HPDE6-E6E7 (cell line): Measurements from ENCODE around the gene SPOCK3.
"Not testable (repeated sequence)": the region's sequence is repeated elsewhere in the genome, so short reads cannot be mapped to it uniquely, and the experiment has no call there.

Experiments
- DNase-seq: peaks from one replicate; pipeline ENCODE4 v3.0.0; 2011; ENCODE audit warnings: missing footprints; ENCODE audit errors: extremely low spot score

SPOCK3 gene

DNA sequence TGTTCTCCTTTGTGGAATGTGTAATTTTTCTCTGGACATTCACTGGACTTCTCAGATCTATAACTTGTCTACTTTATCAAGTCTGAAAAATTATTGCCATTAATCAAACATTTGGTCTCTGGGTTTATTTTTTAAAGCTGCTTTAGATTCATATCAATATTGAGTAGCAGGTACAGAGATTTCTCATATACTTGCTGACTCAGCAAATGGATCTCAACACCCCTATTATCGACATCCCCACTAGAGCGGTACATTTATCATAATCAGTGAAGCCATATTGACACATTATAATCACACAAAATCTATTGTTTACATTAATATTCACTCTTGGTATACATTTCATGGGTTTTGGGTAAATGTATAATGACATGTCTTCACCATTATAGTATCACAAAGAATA, 268.7 kb downstream of the SPOCK3 start:
- DNase-seq = no peak

- no peak for DNase-seq
These were observed 276.8 kb downstream of the SPOCK3 start for GRCh38 chr4:166957451-166957850.

DNA sequence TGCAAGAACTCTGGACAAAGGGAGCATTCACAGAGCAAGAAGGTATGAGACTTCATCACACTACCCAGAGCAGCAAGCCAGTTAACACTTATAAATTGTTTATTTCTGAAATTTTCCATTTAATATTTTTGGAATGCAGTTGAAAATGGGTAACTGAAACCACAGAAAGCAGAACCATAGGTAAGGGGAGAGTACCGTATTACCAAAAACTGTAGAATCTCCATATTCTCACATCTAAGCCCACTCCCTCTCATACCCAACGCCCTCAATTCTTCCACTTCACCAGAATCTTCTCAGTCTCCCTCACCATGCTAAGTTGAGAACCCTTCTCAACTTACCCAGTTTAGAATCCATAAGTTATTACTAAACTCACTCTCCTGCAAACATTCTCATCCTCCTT, 277.8 kb downstream of the SPOCK3 start:
- DNase-seq = no peak

DNA sequence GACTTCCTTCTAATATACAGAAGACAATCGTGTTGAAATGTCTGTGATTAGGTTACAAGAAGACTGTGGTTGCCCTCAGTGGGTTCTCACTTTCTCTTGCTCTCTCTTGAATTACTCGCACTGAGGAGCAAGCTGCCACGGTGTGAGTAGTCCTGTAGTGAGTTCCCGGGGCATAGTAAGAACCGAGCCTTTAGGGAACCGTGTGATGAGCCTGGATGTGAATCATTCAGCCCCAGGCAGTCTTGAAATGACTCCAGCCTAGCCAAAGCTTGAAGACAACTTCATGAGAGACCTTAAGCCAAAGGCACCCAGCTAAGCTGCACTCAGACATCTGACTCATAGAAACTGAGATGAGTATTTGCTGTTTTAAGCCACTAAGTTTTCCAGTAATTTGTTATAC, 292.7 kb downstream of the SPOCK3 start:
- peak; percentile 16 for DNase-seq

DNA sequence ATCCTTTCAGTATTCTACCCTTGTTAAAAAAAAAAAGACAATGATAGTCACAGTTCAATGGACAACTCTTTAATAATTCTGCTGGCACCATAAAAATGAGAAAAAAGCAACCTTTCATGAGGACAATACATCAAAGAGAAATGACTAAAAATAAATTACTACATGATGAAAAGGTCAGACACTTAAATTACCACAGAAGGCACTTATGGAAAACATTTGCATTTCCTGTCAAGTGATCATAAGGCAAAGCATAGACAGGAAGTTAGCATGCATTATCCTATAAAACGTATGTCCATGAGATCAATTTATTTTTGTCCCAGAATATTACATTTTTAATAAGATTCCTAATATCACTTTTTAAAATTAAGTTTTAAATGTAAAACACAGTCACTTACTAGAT, 303.8 kb downstream of the SPOCK3 start:
- no peak for DNase-seq

DNA sequence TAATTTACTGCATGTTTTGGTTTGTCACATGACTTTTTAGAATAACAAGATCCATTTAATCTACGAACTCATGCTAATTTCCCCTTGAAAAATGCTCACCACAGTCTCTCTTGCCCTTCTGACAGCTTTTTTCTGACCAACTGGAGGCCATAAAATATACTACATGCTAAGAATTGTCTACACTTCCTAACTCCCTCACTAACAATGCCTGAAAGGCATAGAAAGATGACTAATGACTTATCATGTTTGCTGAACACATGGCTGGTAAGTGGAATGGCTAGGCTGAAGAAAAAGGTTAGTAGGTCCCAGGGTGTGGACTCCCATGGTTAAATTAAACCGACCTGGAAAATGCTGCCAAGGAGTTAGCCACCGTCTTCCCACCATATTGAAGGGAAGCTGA, 309.9 kb downstream of the SPOCK3 start:
- peak; percentile 43 for DNase-seq

DNA sequence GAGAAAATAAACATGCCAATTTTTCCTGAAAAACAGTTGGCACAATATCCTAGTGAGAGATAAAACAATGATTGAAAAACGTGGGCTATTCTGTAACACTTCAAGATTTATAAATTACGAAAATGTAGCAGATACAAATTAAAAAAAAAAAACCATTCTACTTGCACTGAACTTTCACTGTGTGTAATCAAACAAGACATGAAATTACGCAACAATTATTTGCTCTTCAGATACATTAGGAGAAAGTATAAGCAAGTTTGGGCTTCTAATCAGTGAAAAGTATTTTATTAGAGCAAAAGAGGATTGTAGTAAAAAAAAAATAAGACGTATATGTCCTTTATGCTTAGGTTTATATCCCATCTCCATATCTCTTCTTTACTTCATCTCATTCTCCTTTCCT, 320.4 kb downstream of the SPOCK3 start:
- no peak for DNase-seq

GRCh38 chr4:166903408-166903807, 330.9 kb downstream of the SPOCK3 start:
- DNase-seq = no peak

- no peak for DNase-seq
These were observed 331.4 kb downstream of the SPOCK3 start for GRCh38 chr4:166902941-166903340.

GRCh38 chr4:166896254-166896653, 338.0 kb downstream of the SPOCK3 start:
- DNase-seq = no peak

GRCh38 chr4:166895771-166896170, 338.5 kb downstream of the SPOCK3 start:
- no peak for DNase-seq

DNA sequence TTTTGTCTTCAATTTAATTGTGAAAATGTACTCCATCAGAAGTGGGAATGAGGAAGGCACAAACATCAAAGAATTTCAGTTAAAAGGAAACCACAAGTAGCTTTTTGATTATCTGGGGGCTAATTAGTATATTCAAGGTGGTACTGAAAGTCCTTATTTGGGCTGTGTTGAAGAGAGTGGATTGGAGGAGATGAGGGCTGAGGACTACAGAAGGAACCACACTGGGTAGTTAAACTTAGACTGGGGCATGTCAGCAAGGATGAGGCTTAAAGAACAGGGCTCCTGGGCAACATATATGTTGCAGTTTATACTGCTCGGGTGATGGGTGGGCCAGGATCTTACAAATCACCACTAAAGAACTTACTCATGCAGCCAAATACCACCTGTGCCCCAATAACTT, 346.8 kb downstream of the SPOCK3 start:
- no peak for DNase-seq

DNA sequence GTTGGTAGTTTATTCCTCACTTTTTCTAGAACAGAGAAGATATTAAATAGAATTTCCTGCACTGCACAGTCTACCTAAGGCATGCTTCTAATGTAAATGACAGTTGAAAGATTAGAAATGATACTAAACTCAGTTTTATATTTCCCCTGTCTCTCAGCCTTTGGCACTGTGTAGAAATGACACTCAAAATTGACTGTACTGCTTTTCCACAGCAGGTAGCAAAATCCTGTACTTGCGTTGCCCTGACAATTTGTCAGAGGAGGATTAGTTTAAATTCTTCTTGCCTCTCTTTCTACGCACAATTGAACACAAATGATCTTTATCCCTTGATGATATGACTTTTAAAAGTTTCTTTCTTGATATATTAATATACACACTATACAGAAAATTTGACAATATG, 347.6 kb downstream of the SPOCK3 start:
- DNase-seq = no peak

- DNase-seq = peak; percentile 17
These were observed 352.1 kb downstream of the SPOCK3 start for GRCh38 chr4:166882221-166882620.

DNA sequence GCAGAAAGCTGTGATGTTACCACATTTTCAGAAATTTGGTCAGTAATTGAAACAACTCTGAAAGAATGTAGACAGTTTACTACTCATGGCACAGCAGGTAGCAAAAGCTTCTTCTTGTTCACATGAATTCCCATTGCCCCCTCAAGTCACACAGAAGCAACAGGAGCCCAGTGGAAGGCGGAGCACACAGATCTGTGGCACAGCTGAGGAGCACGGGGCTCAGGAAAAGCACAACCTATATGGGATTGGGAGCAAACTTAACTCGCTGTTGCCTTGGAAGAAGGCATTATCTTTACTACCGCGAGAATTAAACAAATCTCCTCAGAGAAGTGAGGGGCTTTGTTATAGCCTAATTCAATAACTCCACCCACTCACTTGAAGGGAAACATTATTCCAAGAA, 358.5 kb downstream of the SPOCK3 start:
- DNase-seq = no peak

- DNase-seq = no peak
These were observed 372.3 kb downstream of the SPOCK3 start for GRCh38 chr4:166862032-166862431.

DNA sequence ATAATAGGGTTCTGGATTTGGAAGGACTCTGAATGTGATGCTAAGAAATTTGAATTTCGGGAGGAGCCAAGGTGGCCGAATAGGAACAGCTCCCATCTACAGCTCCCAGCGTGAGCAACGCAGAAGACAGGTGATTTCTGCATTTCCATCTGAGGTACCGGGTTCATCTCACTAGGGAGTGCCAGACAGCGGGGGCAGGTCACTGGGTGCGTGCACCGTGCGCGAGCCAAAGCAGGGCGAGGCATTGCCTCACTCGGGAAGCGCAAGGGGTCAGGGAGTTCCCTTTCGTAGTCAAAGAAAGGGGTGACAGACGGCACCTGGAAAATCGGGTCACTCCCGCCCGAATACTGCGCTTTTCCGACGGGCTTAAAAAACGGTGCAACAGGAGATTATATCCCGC, 383.9 kb downstream of the SPOCK3 start:
- not testable (repeated sequence) for DNase-seq

- no peak for DNase-seq
These were observed 387.4 kb downstream of the SPOCK3 start for GRCh38 chr4:166846939-166847338.

GRCh38 chr4:166842795-166843261, 391.5 kb downstream of the SPOCK3 start:
- DNase-seq = no peak

- DNase-seq = no peak
These were observed 394.6 kb downstream of the SPOCK3 start for GRCh38 chr4:166839615-166840251.

GRCh38 chr4:166838975-166839614, 395.2 kb downstream of the SPOCK3 start:
- DNase-seq = no peak

GRCh38 chr4:166836865-166837264, 397.4 kb downstream of the SPOCK3 start:
- DNase-seq = no peak

DNA sequence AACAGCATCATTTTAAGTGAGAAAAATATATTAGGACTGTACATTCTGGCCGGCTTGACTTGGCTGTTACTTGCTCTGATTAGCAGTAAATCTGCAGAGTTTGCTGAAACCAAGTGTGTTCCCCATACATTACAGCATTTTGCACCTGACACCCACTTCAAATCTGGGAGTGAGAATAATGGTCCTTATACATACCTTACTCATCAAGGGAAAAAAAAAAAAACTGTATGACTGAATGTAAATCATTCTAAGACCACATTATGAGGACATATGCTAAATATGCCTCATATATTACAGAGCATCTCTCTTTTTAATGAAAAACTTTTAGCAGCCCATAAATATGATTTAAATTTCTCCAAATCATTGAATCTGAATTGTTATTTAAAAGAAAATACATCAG, 406.7 kb downstream of the SPOCK3 start:
- DNase-seq = no peak

GRCh38 chr4:166827167-166827566, 407.1 kb downstream of the SPOCK3 start:
- no peak for DNase-seq
